Fibroblast of upper back skin (primary cell): ENCODE results near the gene SHROOM1.
A peak's percentile ranks its signal among the peaks of the same experiment; 100 is the strongest.

ENCODE experiments used
- DNase-seq: peaks from one replicate; pipeline ENCODE4 v3.0.0-alpha.2; 2013

SHROOM1 gene

DNA sequence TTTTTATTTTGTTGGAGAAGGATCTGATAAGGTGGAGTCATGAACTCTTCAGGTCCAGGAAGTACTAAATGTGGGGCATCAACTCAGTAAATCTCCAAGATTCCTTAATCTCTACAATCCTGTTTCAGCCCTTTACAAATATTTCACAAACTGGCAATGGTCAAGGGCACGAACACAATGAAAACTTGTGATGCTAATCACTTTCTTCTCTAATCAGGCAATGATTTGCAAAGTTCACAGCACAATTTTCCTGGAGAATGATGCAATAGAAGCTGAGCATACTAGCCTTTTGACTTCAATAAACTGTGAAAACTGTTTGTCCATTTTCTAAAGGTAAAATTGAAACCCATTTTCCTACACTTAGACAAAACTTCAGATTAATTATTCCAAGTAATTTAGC, 18.9 kb upstream of the SHROOM1 start:
- DNase-seq: no peak

DNA sequence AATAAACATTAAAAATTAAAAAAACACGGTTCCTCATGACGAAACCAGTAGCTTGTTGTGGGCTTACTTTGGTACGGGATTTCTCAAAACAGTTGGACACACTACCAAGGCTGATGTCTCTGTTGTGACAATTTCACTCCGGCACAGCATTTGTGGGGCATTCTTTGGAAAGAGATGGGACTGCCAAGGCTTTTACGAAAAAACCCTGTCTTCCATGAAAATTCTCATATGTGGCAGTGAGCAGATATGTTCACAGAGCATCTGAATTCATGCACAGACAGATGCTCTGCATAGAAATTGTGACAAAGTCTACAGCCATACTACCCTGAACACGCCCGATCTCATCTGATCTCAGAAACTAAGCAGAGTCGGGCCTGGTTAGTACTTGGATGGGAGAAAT, 17.8 kb upstream of the SHROOM1 start:
- no peak for DNase-seq

DNA sequence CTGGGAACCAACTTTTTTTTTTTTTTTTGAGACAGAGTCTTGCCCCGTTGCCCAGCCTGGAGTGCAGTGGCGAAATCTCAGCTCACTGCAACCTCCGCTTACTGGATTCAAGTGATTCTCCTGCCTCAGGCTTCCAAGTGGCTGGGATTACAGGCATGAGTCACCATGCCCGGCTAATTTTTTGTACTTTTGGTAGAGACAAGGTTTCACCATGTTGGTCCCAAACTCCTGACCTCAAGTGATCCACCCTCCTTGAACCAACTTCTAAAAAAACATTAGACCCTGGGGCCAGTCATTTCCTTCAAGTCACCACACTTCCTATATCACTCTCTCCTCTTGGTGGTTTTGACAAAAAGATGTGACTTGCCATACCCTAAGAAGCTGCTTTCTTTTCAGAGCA, 10.9 kb upstream of the SHROOM1 start:
- DNase-seq: no peak

DNA sequence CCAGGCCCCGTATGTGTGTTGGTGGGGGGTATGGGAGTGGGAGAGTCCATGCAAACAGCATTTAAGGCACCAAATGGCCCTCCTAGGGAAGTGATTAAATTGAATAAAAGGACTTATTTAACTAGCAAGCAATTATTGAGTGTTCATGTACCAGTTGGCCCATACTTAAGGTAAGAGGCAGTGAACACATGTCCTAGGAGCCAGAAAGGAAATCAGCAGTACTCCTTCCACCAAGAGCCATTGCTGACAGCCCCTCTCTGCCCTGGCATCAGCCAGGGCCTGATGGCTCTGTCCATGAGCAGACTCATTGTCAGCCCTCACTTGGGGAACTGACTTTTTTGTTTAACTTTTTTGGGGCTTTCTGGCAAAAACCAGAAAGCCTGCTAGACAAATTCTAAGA, 10.4 kb upstream of the SHROOM1 start:
- DNase-seq: no peak

DNA sequence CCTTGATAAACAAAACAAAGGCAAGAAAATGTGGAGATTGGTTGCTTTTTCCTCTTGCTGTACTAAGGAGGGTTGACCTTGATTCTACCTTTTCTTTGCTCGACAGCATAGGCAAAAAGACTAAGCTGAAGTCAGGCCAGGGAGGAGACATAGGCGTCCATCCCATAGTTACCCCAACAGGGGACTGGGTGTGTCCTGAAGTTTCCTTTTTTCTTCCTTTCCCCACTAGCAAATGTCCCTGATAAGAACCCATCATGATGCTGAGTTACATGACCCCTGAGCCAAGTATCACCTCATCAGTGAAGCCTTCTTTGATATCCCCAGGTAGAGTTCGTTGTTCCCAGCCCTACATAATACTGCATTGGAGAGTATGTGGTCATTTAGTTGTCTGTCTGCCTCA, 9.9 kb upstream of the SHROOM1 start:
- no peak for DNase-seq

DNA sequence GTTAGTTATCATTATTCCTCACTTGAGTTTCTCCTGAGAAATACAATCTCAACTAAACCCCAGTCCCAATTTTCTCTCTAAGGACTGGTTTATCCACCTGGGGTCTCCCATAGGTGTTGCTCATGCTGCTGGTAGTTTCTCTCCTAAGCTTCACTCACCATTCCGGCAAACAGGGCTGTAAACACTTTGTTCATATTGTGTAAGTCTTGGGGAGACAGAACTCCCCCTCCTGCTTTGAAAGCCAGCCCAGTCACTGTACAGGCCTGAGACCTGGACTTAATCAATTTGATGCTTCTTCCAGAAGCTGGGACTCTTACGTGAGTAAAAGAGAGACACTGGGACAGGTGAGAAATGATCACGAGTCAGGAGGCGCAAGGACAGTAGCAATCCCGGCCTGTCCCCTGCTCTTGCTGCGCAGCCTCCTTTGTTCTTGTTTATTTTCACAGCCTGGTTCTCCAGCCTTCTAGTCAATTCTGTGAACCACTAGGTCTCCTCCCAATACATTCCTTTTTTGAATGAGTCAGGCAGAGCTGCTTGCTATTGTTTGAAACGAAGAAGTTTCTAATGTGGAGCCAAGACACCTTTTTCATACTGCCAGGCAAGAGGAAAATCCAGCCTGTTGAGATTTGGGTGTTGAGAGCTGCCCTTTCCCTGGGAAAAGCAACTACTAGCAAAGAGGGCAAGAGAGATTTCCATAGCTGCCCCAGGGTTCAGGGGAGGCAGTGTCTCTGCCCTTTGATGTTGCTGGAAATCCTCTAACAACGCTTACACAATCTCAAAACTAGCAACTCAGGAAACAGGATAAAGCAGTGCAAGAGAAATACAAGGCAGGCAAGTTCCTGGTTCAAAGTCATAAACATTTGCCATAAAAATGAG, 9.2 kb upstream of the SHROOM1 start:
- peak; percentile 52 for DNase-seq

DNA sequence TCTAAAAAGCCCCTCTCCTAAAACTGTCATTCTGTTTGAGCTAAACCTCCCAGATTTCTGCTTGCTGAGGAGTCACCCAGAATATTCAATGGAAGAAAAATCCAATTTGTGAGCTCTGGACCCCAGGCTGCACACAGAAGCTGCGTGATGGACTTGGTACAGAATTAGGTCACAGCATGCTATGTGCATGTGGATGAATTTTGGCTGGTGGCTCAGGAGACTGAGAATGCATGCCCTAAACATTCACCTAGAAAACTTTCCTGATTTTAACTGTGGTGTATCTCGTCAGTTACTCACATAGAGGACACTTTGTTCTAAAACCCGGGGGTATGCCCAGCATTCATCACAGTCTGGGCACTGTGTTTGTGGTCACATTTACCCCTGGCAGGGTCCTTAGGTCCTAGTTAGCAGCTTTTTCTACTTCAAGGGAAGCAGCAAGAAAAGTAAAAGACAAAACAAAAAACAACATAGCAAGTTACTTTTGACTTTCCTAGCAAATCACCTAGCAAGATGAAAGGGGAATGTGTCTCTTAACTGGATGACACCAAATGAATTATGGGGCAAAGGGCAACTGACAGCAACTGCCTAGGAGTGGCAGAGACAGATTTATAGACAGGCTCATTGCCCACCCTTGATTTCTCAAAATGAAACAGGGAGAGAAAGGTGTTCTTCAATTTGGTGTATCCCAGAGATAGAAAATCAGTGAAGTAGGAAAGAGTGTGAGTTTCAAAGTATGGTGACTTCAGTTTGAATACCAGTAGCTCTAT, 8.3 kb upstream of the SHROOM1 start:
- DNase-seq: no peak

DNA sequence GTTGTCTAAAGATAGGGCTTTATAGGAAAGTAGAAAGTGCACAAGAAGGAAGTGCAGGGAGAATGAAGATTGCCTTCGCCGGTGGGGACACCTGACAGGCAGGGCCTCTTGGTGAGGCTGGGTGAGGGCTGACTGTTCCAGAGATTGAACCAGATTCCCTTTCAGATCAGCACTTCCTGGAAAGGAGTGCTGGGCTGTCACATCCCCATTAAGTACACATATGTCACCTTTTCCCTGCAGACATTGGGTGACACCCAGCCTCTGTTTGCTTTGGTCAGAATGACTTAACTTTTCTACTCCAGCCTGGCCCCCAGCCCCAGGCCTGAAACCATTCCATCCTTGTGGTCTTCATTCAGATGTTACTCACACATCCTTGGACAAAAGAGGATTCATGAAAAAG, 7.4 kb upstream of the SHROOM1 start:
- DNase-seq: no peak

DNA sequence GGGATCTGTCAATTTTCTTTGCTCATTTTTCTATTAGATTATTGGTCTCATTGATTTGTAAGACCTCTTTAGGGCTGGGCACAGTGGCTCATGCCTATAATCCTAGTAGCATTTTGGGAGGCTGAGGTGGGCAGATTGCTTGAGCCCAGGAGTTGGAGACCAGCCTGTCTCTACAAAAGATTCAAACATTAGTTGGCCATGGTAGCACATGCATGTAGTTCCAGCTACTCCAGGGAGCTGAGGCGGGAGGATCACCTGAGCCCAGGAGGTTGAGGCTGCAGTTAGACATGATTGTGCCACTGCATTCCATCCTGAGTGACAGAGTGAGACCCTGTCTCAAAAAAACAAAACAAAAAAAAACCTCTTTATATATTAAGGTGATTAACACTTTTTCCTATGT, 6.4 kb upstream of the SHROOM1 start:
- DNase-seq: no peak

DNA sequence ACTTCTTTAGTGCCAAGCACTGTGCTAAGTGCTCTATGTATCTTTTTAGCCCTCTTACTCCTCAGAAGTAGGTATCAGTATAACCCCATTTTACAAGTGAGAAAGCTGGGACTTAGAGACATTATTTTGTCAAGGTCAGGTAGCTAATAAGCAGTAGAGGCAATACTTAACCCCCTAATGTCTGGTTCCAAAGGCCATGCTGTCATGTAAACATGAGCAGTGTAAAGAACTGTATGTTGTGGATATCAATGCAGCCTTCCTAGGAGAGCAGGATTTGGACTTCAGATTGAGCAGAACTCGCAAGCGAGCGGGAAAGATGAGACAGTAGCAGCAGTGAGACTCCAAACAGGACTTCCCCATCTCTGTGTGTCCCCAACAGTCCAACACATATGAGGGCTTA, 3.6 kb upstream of the SHROOM1 start:
- DNase-seq: no peak

DNA sequence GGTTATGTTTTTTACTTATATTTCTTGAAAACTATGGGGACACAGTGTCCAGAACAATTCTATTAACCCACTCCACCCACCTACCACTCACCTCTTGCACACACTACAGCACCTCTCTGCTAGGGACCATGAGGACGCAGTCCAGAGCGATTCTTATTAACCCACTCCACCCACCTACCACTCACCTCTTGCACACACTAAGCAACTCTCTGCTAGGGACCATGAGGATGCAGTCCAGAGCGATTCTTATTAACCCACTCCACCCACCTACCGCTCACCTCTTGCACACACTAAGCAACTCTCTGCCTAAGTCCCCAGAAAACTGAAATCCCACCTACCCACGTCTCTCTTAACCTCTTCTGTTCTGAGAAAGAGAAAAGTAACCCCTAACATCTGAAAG, 2.2 kb upstream of the SHROOM1 start:
- no peak for DNase-seq

DNA sequence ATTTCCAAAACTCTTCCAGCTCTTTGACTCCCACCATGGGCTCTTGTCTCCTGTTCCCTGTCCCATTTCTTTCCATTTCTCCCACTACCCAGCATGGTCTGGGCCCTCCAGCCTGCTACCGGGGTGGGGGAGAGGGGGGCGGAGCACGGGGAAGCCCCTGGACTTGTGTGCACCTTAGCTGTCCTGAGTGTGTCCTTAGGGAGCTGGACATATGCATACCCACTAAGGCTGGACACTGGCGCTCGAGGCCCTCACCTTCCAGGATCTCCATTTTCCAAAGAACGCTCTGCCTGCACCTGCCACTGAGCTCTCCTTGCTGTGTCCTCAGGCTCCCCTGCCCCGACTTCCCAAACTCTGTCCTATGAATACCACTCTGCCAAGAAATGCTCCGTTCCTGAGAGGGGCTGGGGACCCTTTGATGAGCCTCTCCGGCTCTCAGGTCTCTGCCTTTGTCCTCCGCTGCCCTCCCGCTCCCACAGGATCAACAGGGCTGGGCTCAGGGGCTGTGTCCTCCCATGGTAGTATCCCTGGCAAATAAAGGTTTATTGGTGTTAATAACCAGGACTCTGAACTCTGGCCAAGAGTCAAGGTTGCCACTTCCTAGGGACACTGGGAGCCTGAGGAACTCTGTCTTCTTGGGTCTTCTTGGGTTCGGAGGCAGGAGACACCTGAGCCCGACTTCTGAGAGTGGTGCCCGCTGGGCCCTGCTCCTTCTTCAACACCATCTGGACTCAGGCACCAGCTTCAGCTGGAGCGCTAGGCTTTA, 831 bp upstream of the SHROOM1 start:
- DNase-seq: no peak

DNA sequence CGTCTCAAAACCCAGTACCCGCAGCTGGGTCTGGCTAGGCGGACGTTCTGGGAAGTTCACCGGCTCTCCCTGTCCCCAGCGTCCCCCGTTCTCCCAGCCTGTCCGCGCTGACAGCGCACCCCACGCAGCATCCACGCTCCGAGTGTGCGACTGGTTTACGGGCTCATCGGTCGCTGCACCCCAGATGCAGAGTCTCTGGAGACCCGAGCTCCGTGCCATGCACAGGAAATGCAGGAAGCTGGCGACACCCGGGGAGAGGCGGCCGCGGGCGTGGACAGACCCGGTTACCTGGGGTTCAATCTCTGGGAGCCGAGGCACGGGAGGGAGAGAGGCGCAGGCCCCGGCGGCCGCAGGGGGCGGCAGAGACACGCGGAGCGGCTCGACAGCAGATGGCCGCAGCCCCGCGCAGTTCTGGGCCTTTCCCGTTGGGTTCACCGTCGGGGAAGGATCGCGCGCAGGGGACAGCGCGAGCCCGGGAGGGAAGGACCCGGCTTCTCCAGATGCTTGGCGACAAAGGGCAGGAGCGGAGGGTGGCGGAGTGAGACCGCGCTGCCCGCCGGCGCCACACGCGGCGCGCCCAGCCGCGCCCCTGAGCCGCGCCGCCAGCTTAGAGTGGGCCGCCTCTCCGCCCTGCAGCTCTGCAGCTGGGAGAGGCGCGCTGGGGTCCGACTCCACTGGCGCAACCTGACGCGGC, 558 bp downstream of the SHROOM1 start:
- peak; percentile 55 for DNase-seq

DNA sequence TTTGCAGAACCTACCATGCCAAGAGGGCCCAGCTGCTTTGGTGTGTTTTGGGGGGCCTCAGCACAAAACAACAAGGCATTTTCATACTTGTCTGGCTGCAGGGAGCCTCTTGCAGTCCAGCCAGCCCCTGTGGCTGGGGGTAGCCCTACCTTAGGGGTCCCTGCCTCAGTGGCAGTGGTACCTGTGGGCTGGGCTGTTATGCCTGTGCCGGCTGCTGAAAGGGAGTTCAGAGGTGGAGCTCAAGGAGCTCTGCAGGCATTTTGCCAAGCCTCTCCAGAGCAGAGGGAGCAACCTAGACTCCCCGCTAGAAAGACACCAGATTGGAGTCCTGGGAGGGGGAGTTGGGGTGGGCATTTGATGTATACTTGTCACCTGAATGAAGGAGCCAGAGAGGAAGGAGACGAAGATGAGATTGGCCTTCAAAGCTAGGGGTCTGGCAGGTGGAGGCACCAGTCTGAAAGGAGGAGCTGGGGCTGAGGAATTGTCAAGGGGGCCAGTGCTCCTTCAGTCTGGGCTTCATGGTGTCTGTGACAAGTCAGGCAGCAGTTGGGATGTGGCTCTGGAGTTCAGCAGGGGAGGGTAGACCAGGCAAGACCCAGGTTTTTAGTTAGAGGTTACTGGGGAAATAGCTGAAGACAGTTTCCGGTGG, 1.5 kb downstream of the SHROOM1 start:
- DNase-seq: no peak

DNA sequence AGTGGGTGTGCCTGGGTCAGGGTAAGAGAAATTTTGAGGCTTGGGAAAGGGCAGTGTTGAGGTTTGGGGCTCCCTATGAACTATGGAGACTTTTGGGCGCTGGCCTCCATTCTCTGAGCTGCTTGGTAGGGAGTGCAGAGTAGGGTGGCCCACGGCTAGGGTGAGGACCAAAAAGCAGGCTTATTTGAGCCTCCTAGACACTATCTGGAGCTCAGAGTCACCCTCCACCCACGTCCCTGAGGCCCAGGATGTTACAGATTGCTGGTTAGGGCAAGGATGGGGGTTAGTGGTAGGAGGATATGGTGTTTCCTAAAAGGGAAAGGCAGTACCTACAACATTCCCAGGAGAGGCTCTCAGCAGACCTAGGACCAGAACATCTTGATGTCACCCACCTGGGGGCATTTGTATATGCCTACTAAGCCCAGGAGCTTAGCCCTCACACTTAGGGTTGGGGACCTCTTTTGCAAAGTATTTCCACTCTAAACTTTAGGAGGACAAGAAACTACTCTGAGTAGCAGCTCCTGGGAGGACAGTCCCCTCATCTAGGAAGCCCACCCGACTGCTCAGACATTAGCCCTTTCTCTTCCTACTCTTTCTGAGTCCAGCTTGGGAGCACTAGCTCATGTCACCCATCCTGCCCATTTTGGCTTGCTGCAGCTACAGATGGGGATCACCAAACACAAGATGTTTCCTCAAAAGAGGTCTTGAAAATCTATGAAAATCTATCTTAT, 2.3 kb downstream of the SHROOM1 start:
- DNase-seq: no peak

DNA sequence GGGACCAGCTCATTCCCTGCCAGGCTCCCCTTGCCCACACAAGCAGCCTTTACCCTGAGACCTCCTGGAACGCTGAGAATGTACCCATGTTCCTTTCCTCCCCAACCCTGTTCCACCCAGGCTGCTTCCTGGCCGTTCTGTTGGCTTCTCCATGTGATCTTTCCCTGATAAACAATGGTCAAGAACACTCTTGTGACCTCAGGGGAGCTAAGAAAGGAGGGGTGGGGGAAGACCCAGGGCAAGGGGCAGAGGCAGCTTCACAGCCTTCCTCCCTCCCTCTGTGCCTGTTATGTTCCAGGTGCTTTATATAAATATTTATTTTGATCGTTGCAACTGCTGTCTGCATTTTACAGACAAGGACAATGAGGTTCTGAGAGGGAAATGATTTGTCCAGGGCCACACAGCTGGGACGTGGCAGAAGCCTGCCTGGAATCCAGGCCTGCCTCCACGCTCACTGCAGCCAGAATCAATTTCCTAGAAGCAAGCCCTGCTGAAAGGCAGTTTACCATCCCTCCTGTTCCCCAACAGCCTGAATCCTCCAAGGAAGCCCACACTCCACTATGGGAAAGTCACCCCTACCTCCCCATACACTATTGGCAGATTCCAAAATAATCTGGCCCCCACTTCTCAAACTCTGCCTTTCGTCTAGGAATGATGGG, 3.9 kb downstream of the SHROOM1 start:
- no peak for DNase-seq

DNA sequence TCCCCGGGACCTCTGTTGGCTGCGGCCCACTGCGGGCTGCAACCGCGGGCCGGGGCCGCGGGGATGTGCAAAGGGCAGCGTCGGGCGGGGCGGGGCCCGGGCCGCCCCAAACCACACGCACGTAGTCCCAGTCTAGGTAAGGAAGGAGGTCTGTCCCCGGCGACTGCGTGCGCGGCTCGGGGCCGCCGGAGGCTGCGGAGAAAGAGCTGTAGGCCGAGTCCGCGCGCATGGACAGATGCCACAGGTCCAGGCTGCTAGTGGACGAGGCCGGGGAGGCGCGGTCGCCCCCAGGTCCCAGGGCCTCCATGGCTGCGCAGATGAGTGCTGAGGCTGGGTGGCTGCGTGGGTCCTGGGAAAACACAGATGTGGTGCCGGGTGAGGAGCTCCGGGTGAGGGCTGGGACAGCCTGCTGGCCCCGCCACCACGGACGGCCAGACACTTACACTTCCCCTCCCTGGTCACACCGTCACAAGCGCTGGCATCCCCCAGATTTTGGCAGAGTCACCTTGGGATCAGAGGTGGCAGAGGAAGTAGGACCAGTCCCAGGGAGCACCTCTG, 4.5 kb downstream of the SHROOM1 start:
- no peak for DNase-seq

DNA sequence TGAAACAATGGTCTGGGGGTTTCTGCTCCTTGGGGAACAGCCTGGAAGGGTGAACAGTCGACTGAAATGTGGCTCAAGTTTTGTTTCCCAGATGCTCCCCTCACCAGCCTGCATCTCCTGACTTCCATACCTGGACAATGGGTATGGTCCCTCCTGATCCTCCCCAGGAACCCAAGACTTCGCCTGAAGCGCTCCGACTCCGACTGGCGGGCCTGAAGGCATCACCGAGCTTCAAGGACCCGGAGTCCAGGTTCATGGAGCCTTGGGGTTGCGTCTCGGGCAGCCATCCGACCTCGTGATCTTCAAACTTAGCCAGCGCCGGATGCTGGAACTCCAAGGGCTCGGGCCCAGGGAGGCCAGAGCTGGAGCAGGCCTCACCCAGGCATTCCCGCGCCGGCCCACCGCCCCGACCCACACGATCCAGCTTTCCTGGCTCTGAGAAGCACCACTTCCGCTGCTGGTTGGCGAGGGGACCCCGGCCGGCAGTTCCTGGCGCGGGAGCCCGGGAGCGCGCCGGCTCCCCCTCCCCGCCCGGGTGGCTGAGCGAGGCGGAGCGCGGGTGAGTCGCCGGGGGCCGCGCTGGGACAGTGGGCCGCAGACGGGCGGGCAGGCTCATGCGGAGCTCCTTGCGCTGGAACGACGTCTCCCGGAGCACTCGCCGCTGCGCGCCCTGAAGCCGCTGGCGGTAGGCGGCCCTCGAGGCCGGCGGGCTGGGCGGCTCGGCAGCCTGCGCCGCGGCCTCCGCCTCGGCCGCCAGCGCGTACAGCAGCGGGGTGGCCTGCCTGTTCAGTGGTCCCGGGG, 5.2 kb downstream of the SHROOM1 start:
- DNase-seq: no peak

DNA sequence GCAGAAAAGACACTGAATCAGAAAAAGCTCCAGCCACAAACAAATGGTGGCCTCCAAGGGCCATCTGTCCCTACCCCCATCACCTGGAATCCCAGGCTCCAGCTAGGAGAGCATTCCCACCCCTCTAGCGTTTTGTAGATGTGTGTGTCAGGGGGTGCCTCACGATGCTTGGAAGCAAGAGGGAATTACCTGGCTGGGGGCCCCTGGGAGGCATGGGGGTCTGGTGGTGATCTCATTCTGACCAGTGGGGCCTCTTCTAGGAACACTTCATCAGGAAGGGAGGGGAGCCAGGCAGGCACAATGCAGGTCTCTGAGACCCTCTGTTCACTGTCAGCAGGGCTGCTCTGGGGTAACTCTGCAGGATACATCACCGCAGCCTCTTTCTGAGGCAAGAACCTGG, 6.0 kb downstream of the SHROOM1 start:
- DNase-seq: no peak

DNA sequence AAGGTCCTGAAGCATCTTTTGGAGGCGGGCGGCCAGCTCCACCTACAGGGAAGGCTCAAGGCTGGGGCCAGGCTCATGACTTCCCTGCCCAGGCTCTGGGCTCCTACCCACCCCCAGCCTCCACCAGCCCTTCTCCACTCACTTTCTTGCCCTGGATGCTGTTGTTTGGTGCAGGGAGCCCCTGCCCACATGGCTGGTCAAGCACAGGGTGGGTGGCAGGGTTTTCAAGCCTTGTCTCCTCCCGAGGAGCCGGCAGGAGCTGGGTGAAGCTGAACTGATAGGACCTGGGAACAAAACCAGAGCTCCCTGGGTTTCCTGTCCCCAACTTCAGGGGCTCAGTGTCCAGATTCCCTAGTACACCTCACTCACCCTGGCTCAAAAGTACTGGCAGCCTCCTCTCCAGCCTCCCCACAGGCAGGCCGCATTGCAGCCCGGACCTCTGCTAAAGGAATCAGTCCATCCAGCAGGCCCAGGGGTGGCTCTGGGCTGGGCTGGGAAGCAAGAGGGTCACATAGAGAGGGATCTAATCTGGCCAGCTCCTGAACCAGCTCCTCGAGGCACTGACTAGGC, 6.9 kb downstream of the SHROOM1 start:
- DNase-seq: no peak
